ENCODE measurements around the gene MICAL1.

DNA sequence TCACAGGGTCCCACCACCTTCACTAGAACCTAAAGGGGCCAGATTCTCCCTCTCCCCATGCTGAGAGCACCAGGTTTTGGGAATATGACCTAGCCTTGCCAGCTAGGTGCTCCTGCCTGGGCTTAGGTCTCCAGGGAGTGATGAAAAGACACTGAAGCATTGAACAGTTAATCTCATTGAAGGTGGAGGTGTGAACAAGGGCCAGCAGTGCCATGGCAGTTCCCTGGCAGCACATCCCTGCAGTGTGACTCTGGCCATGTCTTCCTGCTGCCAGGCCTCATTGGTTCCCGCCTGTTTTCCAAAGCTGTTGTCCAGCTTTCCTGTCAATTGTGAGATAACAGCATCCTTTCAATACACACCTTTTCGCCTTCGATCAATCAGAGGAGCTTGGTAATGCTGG, 26.1 kb downstream of the MICAL1 start:
- TF ChIP-seq, protein P1, sequence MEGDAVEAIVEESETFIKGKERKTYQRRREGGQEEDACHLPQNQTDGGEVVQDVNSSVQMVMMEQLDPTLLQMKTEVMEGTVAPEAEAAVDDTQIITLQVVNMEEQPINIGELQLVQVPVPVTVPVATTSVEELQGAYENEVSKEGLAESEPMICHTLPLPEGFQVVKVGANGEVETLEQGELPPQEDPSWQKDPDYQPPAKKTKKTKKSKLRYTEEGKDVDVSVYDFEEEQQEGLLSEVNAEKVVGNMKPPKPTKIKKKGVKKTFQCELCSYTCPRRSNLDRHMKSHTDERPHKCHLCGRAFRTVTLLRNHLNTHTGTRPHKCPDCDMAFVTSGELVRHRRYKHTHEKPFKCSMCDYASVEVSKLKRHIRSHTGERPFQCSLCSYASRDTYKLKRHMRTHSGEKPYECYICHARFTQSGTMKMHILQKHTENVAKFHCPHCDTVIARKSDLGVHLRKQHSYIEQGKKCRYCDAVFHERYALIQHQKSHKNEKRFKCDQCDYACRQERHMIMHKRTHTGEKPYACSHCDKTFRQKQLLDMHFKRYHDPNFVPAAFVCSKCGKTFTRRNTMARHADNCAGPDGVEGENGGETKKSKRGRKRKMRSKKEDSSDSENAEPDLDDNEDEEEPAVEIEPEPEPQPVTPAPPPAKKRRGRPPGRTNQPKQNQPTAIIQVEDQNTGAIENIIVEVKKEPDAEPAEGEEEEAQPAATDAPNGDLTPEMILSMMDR (IDR thresholded peaks at IDR 0.05) = no peak
- TF ChIP-seq POLR2A (IDR thresholded peaks at IDR 0.05) = no peak
